OCI-LY3 (cell line): Measurements from ENCODE around the gene NTNG1.

Experiments
- CTCF ChIP-seq: fragments of 200-600, 300-600 bp; sonication (generic); IDR thresholded peaks from 2 replicates; pipeline ENCODE4 v1.5.1; 2014; ENCODE audit warnings: antibody characterized with exemption, low read length, low read depth
- EZH2phosphoT487 ChIP-seq: fragments of 200-600 bp; shearing (Covaris generic); IDR thresholded peaks from 2 replicates; pipeline ENCODE4 v1.6.1; 2018; ENCODE audit warnings: antibody characterized with exemption, mixed run types, low read depth

- TF ChIP-seq CTCF (peak; percentile 33), EZH2phosphoT487 (no peak)
Observed at GRCh38 chr1:107459204-107459904, 318.5 kb downstream of the NTNG1 start.
